NK-92 (cell line): Measurements from ENCODE around the gene TMEM117.

ENCODE experiments used
- DNase-seq: peaks from one replicate; lab custom pipeline; 2025; ENCODE audit not compliant: unreplicated experiment; lab: John Stamatoyannopoulos, UW

Gene TMEM117

DNA sequence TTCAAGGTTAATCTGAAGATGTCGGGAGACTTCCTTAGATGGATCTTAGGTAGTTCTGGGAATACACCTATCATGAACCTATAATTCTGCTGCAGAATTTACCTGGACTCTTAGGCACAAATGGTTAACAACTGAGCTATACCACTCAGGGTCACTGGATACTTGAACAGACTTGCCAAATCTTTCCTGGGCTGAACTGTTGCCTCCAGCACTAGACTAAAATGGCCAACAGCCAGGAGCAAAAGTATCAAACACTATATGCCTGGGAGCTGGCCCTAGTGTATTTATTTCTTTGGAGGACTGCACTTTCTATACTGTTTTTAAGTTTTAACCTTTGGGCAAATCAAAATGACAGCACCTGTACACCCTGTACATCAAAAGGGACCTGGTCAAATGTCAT lies 252.8 kb downstream of the TMEM117 start:
- no peak for DNase-seq

DNA sequence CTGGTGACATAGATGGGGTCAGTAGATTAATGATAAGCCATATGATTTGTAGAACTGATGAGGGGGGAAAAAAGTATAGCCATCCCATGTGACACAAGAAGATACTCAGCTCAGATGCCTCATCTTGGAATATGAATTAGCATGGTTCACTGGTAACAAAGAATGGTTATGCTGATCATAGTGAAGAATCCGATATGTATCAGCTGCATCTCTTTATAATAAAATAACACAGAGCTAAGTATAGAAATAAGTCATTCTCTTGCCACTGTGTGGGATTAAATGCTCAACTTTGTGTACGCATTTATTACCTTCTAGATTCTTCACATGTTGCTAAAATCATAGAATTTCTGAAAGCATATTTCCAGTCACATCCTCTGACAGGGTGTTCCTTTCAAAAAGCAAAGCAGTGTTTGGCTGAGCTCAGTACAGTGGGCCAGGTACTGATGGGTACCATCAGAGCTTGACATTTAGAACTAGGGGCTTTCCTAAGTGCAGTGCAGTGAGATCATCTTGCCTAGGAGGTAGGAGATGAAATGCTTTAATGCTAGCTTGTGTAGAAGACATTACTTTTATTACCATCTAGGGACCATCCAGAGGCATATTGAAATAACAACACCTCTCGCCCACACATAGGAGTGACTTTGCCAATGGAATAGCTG lies 256.2 kb downstream of the TMEM117 start:
- DNase-seq: no peak

- DNase-seq: no peak
Measured at GRCh38 chr12:44098786-44099185, 262.9 kb downstream of the TMEM117 start.

DNA sequence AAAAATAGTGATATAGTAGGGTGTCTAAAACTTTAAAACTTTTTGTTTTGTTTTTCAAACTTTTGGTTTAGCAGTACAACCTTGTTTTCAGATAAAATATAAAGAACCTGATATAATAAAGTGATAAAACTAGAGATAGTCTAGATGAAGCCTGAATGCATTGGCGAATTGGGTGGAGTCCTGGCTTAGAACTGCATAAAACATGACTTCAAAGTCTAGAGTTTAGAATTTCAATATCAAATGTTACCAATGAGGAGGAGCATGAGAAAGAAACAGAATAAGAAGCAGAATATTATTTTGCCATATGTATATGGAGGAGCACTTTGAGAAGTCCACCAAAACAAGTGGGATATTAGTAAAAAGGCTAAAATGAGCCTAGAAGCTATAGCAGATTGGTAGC lies 263.6 kb downstream of the TMEM117 start:
- DNase-seq: no peak

DNA sequence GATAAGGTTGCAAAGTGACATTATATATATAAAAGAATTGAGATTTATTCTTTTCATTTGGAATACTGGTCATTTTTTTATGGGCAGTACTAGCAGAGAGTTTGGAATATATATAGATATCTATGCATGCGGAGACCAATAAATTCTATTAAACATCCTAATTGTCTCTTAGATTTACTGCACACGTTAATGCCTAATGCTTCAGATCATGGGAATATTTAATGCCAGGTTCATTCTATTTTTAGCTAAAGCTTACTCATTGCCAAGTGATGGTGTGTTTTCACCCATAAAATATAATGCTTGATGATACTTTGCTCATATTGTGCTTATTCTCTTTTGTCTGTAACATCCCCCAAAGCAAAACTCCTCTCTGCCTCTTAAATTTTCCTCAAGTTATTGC lies 264.4 kb downstream of the TMEM117 start:
- DNase-seq: no peak

DNA sequence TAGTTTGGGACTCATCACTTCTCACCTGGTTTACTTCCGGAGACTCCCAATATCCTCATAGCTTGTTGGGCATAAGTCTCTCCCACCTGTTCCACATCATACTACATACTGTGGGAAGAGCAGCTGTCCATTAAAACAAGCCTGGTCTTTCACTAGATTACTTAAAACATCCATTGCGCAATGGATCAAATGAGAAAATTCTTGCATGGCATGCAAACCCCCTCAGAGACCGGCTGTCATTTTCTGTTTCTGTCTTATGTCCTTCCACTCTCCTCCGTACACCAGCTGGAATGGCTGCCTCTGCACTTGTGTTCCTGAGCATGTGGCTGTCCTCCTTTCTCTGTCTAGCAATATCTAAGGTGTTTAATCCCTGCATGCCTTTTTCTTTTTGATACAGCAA lies 265.6 kb downstream of the TMEM117 start:
- DNase-seq: no peak

DNA sequence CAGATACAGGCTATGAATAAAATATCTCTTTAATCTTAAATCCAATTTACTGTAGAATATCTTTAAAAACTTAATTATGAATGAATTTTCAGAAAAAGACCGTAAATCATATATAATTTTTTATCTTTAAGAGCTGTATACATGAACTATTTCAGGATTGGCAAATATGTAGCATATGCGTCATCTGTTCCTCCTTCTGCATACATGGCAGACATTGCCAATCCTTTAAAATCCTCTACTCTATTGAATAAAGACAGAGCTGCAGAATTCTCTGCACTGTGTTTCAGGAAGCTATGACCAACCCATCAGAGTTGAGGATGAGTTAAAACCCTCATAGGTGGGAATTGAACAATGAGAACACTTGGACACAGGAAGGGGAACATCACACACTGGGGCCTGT lies 279.0 kb downstream of the TMEM117 start:
- no peak for DNase-seq

GRCh38 chr12:44117337-44117736 lies 281.5 kb downstream of the TMEM117 start:
- no peak for DNase-seq

GRCh38 chr12:44118946-44119345 lies 283.1 kb downstream of the TMEM117 start:
- DNase-seq: no peak

DNA sequence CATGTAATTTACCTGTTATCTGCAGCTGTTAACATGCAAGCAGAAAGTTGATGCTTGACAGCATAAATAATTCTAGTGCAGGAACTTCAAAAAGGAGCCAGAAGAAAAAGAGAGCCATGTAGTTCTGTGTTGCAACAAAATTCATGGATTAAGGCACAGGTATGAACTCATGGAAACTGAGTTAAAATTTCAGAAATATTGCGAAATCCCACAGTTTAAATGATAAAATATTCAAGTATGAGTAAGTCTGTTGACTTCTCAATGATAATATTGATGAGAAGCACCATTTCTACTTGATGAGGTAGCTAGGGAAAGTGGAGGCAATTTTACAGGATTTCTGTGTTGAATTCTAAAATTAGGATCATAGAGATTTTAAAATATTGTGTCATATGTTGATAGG lies 290.9 kb downstream of the TMEM117 start:
- DNase-seq: no peak

DNA sequence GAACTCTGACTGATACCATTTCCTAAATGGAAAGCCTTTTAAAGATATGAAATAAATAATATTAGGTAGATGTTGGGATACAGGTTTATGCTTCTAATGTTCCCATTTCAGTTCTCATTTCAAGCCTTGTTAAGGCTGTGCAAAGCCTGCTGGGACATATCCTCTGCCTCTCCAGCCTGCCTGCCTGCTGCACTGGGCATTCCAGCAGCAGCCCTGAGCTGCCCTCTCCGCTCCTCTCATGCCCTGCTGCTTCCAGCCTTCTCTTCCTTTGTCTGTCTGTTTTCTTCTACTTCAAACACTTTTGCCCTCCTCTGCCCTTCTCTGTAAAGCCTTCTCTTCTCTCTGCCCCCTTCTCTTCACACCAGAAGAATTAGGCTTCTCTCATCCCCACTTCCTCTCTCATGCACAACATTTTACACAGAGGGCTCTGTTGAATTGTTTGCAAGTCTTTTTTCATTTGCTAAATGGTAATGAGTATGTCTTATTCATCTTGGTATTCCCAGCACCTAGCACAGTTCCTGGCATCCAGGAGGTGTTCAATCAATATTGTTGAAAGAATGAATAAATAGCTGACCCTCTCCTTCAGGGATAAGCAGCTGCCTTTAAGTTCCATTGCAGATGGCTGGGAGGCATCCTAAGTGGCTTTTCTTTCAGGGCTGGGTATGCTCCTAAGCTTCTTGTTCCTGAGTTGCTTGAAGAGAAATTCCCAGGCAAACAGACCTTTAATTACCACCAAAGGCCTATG lies 292.3 kb downstream of the TMEM117 start:
- DNase-seq: no peak

- no peak for DNase-seq
Measured at GRCh38 chr12:44143175-44143574, 307.3 kb downstream of the TMEM117 start.

GRCh38 chr12:44148936-44149335 lies 313.1 kb downstream of the TMEM117 start:
- no peak for DNase-seq

DNA sequence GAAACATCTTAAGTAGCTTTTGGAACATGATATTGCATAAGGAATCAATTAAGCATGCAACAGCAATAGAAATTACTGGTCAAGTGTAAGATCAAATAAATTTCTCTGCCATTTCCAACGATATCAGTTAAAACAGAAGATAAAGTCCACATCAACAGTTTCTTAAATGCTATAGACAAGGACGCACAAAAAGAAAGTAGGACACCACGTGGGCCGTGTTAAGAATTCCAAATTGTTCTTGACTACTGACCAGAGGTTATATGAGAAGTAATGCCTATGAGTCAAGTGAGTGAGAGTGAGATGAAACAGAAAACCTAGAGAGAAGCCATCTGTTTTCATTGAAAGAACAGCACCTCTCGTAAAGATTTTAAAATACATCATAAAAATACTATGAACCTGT lies 318.2 kb downstream of the TMEM117 start:
- DNase-seq: no peak

DNA sequence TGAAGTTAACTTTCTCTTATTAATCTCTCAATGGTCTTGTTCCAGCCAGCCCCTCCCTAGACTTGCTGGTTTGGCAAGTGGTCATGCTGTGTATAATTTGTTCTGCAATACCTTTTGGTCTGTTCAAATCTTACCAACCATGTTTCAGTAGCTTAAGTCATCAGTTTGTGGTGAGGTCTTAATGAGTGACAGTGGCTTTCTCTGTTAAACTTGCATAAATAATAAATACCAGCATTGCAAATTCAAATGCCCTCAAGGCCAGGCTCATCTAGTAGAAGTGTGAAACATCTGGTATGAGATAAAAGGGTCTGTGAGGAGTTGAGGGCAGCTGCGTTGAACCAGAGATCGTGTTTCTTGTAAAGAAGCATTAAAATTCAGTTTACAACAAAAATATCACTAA lies 319.5 kb downstream of the TMEM117 start:
- DNase-seq: no peak

- DNase-seq: no peak
Measured at GRCh38 chr12:44157359-44157758, 321.5 kb downstream of the TMEM117 start.

DNA sequence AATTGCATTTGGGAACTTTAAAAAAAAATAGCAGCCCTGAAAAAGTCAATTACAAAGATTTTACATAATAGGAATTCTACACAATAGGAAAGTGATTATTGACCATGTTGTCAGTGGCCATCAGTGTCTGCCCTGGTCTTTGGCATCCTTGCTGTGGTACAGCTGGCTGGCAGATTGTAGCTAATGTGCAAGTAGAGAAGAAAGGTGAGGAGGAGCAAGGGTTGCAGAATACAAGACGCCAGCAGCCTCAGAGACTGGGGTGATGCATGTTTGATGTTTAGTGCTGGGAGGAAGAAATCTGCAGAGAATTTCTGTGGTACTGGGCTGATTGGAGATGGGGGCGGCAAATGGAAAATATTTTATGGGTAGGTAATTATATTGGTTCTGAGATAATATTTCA lies 322.9 kb downstream of the TMEM117 start:
- no peak for DNase-seq

GRCh38 chr12:44159216-44159615 lies 323.3 kb downstream of the TMEM117 start:
- no peak for DNase-seq

DNA sequence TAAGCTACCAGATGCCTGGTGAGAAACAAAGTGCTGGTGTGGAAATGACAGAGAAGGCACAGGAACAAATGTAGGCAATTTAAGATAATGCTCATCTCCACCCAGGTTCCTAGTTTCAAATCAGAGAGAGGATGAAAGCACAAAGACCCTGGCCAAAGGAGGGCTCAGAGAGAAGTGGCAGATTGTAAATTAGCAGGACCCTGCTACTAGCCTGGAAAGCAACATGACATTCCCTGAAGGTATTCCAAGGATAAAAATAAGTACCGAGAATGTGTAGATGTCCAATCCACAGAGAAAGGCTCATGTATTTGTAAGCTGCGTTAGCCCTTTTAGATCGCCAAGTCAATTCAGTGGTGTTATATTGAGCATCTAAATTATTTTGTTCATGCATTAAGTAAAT lies 324.0 kb downstream of the TMEM117 start:
- no peak for DNase-seq

DNA sequence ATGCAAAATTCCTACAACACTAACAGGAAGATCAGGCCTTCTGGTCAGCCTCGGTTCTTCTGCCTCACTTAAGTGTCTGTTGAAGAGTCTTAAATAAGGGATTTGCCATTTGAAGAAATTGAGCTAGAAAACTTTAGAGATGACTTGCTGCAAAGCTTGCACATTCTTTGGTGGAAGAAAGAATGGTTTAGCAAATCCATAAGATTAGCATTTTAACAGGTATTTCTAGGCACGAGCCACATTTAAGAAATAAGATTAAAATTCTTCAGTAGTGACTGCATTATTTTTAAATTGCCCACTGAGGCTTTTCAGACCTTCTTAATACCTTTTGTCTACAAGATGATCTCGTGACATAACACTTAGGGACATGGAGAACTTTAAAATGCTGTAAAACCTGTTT lies 327.1 kb downstream of the TMEM117 start:
- DNase-seq: no peak

- no peak for DNase-seq
Measured at GRCh38 chr12:44174053-44174452, 338.2 kb downstream of the TMEM117 start.

DNA sequence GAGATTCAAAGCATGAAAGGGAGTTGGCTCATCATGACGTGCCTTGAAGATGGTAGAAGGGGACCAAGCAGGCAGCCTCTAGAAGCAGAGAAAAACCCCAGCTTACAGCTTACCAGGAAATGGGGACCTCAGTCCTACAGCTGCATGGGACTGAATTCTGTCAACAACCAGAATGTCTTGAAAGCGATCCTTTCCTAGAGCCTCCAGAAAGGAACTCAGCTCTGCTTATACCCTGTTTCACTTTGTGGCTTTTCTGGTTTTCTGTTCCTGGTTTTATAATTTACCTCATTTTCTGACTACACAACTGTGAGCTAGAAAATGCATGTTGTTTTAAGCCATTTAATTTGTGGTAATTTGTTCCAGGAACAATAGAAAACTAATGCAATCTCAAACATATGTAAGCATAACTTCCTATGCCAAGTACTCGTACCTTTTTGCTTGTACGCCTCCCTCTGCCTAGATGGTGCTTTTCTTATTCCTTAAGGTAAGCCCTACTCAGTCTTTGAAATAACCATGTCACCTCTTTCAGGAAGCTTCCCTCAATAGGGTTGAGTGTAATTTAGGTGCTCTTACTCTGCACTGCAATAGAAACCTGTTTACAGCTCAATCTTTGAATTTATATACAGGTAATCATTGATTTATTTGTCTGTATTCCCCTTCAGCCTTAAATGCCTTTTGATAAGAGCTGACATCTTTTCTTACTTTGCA lies 348.8 kb downstream of the TMEM117 start:
- DNase-seq: no peak
